Measurements from ENCODE around the gene COMMD10. TPM values are rescaled to one million over a fixed set of nuclear protein-coding genes. Genes with fewer than 3 reads are reported as not detected.

The COMMD10 gene
- polyA plus RNA-seq, 1 donor (not counting 4 experiments of a cell fraction or from before 2014, with no cell fraction given): 22.3 TPM

- dilution Hi-C loops (cut with MboI; ENCODE audit: extremely low pct_ligation_motif_present, low sequenced_read_pairs): no loop called here
- Histone ChIP-seq H3K4me3 (ENCODE audit: control insufficient read depth in 2 of 3, extremely low read depth in 1 of 3, insufficient read depth in 2 of 3, low read depth in 1 of 3, low read length in 3 of 3) (no peak overlapping the region), H4K20me1 (ENCODE audit: control insufficient read depth, extremely low read depth, insufficient read depth, low read length) (no peaks in the 10 kb centered on the region), H3K9me3 (ENCODE audit: control insufficient read depth, low read depth, low read length) (no peaks in the 10 kb centered on the region), H3K9ac (ENCODE audit: control insufficient read depth, extremely low read depth, insufficient read depth, low read length) (no peak overlapping the region), H3K4me1 (ENCODE audit: control insufficient read depth, extremely low read depth, insufficient read depth, low read length) (peaks cover 9% of the 10 kb centered on the region), H3K79me2 (ENCODE audit: control insufficient read depth, insufficient read depth, low read length) (no peaks in the 10 kb centered on the region), H3K4me2 (ENCODE audit: control insufficient read depth, extremely low read depth, insufficient read depth, low read depth, low read length) (no peak overlapping the region), H2AFZ (ENCODE audit: control insufficient read depth, low read length) (no peak overlapping the region), H3K36me3 (ENCODE audit: control insufficient read depth in 2 of 2, extremely low read depth in 1 of 2, insufficient read depth in 2 of 2, low read length in 2 of 2) (no peaks in the 10 kb centered on the region), H3K27me3 (ENCODE audit: control insufficient read depth, extremely low read depth, insufficient read depth, low read length) (no peaks in the 10 kb centered on the region), H3K27ac (ENCODE audit: control insufficient read depth, insufficient read depth, low read length) (no peak overlapping the region), H3K9me1 (ENCODE audit: control insufficient read depth, extremely low read depth, insufficient read depth, low read length) (no peaks in the 10 kb centered on the region)
- TF ChIP-seq EZH2 (IDR thresholded peaks at IDR 0.05; ENCODE audit: low read length) (no peak), CTCF (optimal IDR thresholded peaks at IDR 0.05 in 1 of 3, IDR thresholded peaks at IDR 0.05 in 1 of 3, conservative IDR thresholded peaks at IDR 0.05 in 1 of 3; ENCODE audit: extremely low read depth in 1 of 3, insufficient read depth in 2 of 3, low read length in 3 of 3) (no peak)
- no peak for FAIRE-seq
- no peak for DNase-seq (ENCODE audit: low read depth, low spot score)
Measured at GRCh38 chr5:116144103-116144502, 59.3 kb downstream of the COMMD10 start.

GRCh38 chr5:116144991-116145390 lies 60.2 kb downstream of the COMMD10 start:
- dilution Hi-C loops (cut with MboI; ENCODE audit: extremely low pct_ligation_motif_present, low sequenced_read_pairs): no loop called here
- Histone ChIP-seq H3K4me2 (ENCODE audit: control insufficient read depth, extremely low read depth, insufficient read depth, low read depth, low read length) (no peak overlapping the region), H3K36me3 (ENCODE audit: control insufficient read depth in 2 of 2, extremely low read depth in 1 of 2, insufficient read depth in 2 of 2, low read length in 2 of 2) (no peaks in the 10 kb centered on the region), H3K79me2 (ENCODE audit: control insufficient read depth, insufficient read depth, low read length) (no peaks in the 10 kb centered on the region), H3K4me3 (ENCODE audit: control insufficient read depth in 2 of 3, extremely low read depth in 1 of 3, insufficient read depth in 2 of 3, low read depth in 1 of 3, low read length in 3 of 3) (no peak overlapping the region), H3K27me3 (ENCODE audit: control insufficient read depth, extremely low read depth, insufficient read depth, low read length) (no peaks in the 10 kb centered on the region), H3K9me1 (ENCODE audit: control insufficient read depth, extremely low read depth, insufficient read depth, low read length) (no peaks in the 10 kb centered on the region), H3K4me1 (ENCODE audit: control insufficient read depth, extremely low read depth, insufficient read depth, low read length) (peaks cover 9% of the 10 kb centered on the region), H3K9ac (ENCODE audit: control insufficient read depth, extremely low read depth, insufficient read depth, low read length) (no peak overlapping the region), H3K27ac (ENCODE audit: control insufficient read depth, insufficient read depth, low read length) (no peak overlapping the region), H3K9me3 (ENCODE audit: control insufficient read depth, low read depth, low read length) (no peaks in the 10 kb centered on the region), H4K20me1 (ENCODE audit: control insufficient read depth, extremely low read depth, insufficient read depth, low read length) (no peaks in the 10 kb centered on the region), H2AFZ (ENCODE audit: control insufficient read depth, low read length) (no peak overlapping the region)
- no peak for DNase-seq (ENCODE audit: low read depth, low spot score)
- TF ChIP-seq EZH2 (IDR thresholded peaks at IDR 0.05; ENCODE audit: low read length) (no peak), CTCF (optimal IDR thresholded peaks at IDR 0.05 in 1 of 3, IDR thresholded peaks at IDR 0.05 in 1 of 3, conservative IDR thresholded peaks at IDR 0.05 in 1 of 3; ENCODE audit: extremely low read depth in 1 of 3, insufficient read depth in 2 of 3, low read length in 3 of 3) (no peak)
- FAIRE-seq: no peak
